Pulmonary artery endothelial cell (primary cell): ENCODE results near the gene YOD1. TPM values are rescaled to one million over a fixed set of nuclear protein-coding genes. Genes with fewer than 3 reads are reported as not detected.

Source experiments
- DNase-seq: peaks from one replicate; pipeline ENCODE4 v3.0.0-alpha.2; 2011; ENCODE audit warnings: low read depth, low spot score
- total RNA-seq: library from RNA; depleted of rRNA; stranded (reverse); fragments of >200 nt; gene quantifications from 2 replicates; pipeline ENCODE4 v1.2.3, GENCODE V29; 2014

The YOD1 gene
- total RNA-seq, 1 donor from 2014 or later, result 7.3 TPM

DNA sequence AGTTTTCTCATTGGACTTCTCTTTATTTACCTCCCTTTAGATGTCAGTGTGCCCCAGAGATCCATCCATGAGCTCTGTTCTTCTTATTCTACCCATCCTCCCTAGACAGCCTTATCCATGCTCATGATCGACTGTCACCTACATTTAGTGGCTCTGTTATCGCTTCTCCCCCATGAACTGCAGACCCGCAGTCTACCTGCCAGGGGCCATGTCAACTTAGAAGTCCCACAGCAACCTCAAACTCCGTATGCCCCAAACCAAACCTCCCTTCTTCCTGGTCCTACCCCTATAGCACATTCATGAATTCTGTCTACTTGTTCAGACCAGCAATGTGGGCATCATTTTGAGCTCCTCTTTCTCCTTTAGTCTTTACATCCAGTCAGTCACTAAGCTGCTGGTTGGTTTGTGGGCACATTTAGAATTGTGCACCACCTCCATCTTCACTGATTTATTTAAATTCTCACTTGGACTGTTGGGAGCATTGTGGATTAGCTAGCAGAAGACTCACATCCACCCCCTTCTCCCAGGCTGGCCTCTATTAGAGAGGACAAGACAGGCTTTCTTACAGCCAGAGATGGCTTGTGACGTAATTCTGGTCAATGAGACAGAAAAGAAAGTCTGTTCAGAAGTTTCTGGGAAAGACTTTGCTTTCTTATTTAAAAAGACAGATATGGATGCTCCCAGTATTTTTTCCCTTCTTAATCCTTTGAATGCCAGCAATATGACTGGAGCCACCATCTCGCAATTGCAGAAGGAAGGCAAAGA lies 37.5 kb downstream of the YOD1 start:
- DNase-seq, result no peak

- DNase-seq, result no peak
These were observed 40.3 kb downstream of the YOD1 start for GRCh38 chr1:207010726-207011125.

DNA sequence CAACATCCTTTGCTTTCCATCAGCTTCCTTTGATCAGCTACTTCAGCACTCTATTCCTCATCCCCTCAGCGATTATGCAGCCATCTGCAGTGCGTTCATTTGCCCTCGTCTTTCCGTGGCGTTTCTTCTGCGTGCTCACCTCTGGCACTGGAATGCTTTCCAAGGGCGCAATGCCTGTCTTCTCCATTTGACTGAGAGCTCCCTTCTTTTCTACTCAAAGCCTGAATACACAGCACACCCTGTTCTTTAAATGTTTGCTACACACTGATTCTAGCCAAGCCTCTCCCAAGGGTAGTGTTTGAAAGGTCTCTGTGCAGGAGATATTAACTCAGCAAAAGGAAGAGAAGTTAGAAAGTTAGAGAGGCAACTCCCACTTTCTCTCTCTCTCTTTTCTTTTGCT lies 41.1 kb downstream of the YOD1 start:
- no peak for DNase-seq

- no peak for DNase-seq
These were observed 41.7 kb downstream of the YOD1 start for GRCh38 chr1:207009182-207009850.

DNA sequence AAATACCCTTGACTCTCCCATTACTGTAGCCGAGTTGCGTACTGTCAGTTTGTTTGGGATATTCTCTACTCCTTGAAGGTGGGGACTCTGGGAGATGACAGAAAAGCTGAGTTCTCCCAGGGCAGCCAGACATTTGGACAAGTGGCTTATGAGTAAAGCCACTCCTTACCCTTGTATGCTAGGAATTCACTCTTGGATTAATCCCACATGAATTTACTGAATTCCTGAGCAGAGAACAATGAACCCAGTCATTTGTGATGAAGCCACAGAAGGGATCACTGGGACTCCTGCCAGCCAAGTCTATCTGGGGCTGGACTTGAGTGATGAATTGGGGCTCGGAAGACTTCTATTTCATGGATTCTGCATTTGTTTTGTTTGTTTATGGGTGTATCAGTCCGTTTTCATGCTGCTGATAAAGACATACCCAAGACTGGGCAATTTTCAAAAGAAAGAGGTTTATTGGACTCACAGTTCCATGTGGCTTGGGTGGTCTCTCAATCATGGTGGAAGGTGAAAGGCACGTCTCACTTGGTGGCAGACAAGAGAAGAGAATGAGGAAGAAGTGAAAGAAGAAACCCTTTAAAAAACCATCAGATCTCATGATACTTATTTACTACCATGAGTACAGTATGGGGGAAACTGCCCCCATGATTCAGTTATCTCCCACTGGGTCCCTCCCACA lies 43.5 kb downstream of the YOD1 start:
- DNase-seq, result no peak

- DNase-seq, result no peak
These were observed 44.1 kb downstream of the YOD1 start for GRCh38 chr1:207006914-207007313.

GRCh38 chr1:207006083-207006482 lies 44.9 kb downstream of the YOD1 start:
- DNase-seq, result no peak

- no peak for DNase-seq
These were observed 45.8 kb downstream of the YOD1 start for GRCh38 chr1:207004931-207005830.

DNA sequence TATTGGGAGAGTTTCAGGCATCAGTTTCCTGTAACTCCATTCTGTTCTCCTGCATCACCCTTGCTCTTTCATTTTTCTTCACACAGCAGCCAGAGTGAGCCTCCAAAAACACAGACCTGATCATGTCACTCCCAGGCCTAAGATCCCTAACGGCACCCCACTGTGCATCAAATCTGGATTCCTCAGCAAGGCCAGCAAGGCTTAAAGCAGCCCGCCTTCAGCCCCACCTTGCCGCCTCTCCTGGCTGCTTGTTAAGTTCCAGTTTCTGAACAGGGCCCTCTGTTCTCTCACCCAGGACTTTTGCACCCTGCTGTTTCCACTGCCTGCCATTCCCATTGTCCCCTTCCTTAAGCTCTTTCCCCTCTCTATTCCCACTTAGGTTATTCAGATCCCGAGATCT lies 47.8 kb downstream of the YOD1 start:
- no peak for DNase-seq

- no peak for DNase-seq
These were observed 48.3 kb downstream of the YOD1 start for GRCh38 chr1:207002724-207003146.

- no peak for DNase-seq
These were observed 49.3 kb downstream of the YOD1 start for GRCh38 chr1:207001492-207002245.

DNA sequence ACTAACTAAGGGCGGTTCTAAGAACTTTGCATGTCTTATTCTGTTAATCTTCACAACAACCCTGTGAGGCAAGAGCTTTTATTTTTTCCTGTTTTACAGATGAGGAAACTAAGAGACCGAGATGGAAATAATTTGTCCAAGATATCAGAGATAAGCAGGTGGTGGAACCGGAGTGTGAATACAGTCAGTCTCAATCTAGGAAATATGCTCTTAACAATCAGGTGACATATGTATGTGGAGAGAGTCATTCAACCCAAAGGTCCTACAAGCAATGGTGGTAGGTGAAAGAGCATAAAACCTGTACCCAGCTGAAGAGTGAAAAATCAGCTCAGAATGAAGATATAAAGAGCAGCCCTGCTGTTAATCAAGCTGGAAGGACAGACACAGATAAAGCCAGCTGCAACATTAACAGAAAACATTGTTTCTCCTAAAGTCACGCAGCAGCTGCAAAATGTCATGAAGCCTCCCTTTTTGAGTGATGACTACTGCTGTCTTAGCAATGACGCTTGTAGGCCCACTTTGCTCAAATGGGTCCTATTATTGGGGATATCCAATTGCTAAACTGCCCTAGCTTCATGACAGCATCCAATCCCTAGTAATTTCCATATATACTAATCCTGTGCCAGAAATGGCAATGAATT lies 50.2 kb downstream of the YOD1 start:
- DNase-seq, result no peak

GRCh38 chr1:206998816-206999215 lies 52.2 kb downstream of the YOD1 start:
- no peak for DNase-seq

Other genes with a start within 250 kb of the YOD1 start
- gene IL20, start 185.6 kb downstream of the YOD1 start, total RNA-seq, result not detected in 2 replicates
- gene IL24, start 153.8 kb downstream of the YOD1 start, total RNA-seq, result not detected in 2 replicates
- not detected in 2 replicates for gene FCMR, start 129.3 kb downstream of the YOD1 start, total RNA-seq
- gene PIGR, start 104.7 kb downstream of the YOD1 start, total RNA-seq, result not detected in 2 replicates
- not detected in 2 replicates for gene FCAMR, start 80.7 kb downstream of the YOD1 start, total RNA-seq
- under 0.01 TPM in 1 of 2 replicates, not detected in the other for gene C1orf116, start 18.5 kb downstream of the YOD1 start, total RNA-seq
- 1.1 and 1.8 TPM in 2 replicates for gene PFKFB2, start 2.1 kb upstream of the YOD1 start, total RNA-seq
- gene C4BPB, start 37.7 kb upstream of the YOD1 start, total RNA-seq, result not detected in 2 replicates
- gene C4BPA, start 53.0 kb upstream of the YOD1 start, total RNA-seq, result not detected in 2 replicates